Smooth muscle cell (in vitro differentiated cells): ENCODE data around the gene ZNF503. TPM values are rescaled to one million over a fixed set of nuclear protein-coding genes. Genes with fewer than 3 reads are reported as not detected.

Experiments
- DNase-seq: peaks from one replicate; lab custom pipeline; 2025; ENCODE audit not compliant: unreplicated experiment; lab: John Stamatoyannopoulos, UW
- H2AFZ ChIP-seq: fragments of 200-600 bp; sonication (generic); 2 replicates; pipeline ENCODE4 v1.6.0; 2016; ENCODE audit warnings: antibody characterized with exemption, low read depth, mild to moderate bottlenecking
- H3F3A ChIP-seq: fragments of 200-600 bp; sonication (generic); 2 replicates; pipeline ENCODE4 v1.6.0; 2017; ENCODE audit warnings: antibody characterized with exemption, low read depth
- H3K27ac ChIP-seq: fragments of 200-600 bp; sonication (generic); 2 replicates; pipeline ENCODE4 v1.5.1; 2016; ENCODE audit warnings: low read depth, mild to moderate bottlenecking
- H3K27me3 ChIP-seq: fragments of 200-600 bp; sonication (generic); 2 replicates; pipeline ENCODE4 v1.6.1; 2016; ENCODE audit warnings: low read depth, mild to moderate bottlenecking
- H3K36me3 ChIP-seq: fragments of 200-600 bp; sonication (generic); 2 replicates; pipeline ENCODE4 v1.5.1; 2016; ENCODE audit warnings: low read depth
- H3K4me1 ChIP-seq: fragments of 200-600 bp; sonication (generic); 2 replicates; pipeline ENCODE4 v1.5.1; 2016; ENCODE audit warnings: low read depth
- H3K4me2 ChIP-seq: fragments of 200-600 bp; sonication (generic); 2 replicates; pipeline ENCODE4 v1.6.0; 2016; ENCODE audit warnings: mild to moderate bottlenecking
- H3K4me3 ChIP-seq: fragments of 200-600 bp; sonication (generic); 2 replicates; pipeline ENCODE4 v1.5.1; 2016; ENCODE audit warnings: mild to moderate bottlenecking
- H3K79me2 ChIP-seq: fragments of 200-600 bp; sonication (generic); 2 replicates; pipeline ENCODE4 v1.6.0; 2016; ENCODE audit warnings: low read depth, mild to moderate bottlenecking
- H3K9ac ChIP-seq: fragments of 200-600 bp; sonication (generic); 2 replicates; pipeline ENCODE4 v1.6.0; 2016; ENCODE audit warnings: low read depth
- H3K9me3 ChIP-seq: fragments of 200-600 bp; sonication (generic); replicated peaks from 2 replicates; pipeline ENCODE4 v1.5.1; 2016; ENCODE audit warnings: low read depth
- H4K20me1 ChIP-seq: fragments of 200-600 bp; sonication (generic); 2 replicates; pipeline ENCODE4 v1.6.0; 2016; ENCODE audit warnings: low read depth
- WGBS: methylation state at CpG from one replicate; pipeline ENCODE4 v1.1.7; 2016; ENCODE audit warnings: low lambda C conversion rate; 5-methylcytosine and 5-hydroxymethylcytosine counted together
- polyA plus RNA-seq: library from polyadenylated mRNA; unstranded; fragments of >200 nt; fragmentation: Nextera tagmentation; extraction: Ambion mirVana; gene quantifications from 2 replicates; pipeline ENCODE4 v1.2.1, GENCODE V29; 2016
- total RNA-seq: library from RNA; depleted of rRNA; stranded (reverse); fragments of >200 nt; gene quantifications from 2 replicates; pipeline ENCODE4 v1.2.3, GENCODE V29; 2014
- TF ChIP-seq, protein P1 (sequence below): fragments of 200-600 bp; sonication (generic); IDR thresholded peaks from 2 replicates; pipeline ENCODE4 v1.5.1; 2017; ENCODE audit warnings: borderline replicate concordance, mild to moderate bottlenecking, antibody characterized with exemption; ENCODE audit not compliant: insufficient read depth, poor library complexity, severe bottlenecking

ZNF503 gene
- total and polyA plus RNA-seq, 2 experiments from 2014 or later = 6.8 to 11.8 TPM

- Histone ChIP-seq H3K4me3 (no peak overlapping the region), H2AFZ (no peak overlapping the region), H3K4me1 (peaks cover 4% of the 10 kb centered on the region), H3F3A (no peaks in the 10 kb centered on the region), H3K27me3 (peaks cover 9% of the 10 kb centered on the region), H3K9ac (no peak overlapping the region), H3K36me3 (no peaks in the 10 kb centered on the region), H3K79me2 (no peaks in the 10 kb centered on the region), H4K20me1 (no peaks in the 10 kb centered on the region), H3K9me3 (no peaks in the 10 kb centered on the region), H3K27ac (no peak overlapping the region), H3K4me2 (no peak overlapping the region)
- TF ChIP-seq, protein P1, sequence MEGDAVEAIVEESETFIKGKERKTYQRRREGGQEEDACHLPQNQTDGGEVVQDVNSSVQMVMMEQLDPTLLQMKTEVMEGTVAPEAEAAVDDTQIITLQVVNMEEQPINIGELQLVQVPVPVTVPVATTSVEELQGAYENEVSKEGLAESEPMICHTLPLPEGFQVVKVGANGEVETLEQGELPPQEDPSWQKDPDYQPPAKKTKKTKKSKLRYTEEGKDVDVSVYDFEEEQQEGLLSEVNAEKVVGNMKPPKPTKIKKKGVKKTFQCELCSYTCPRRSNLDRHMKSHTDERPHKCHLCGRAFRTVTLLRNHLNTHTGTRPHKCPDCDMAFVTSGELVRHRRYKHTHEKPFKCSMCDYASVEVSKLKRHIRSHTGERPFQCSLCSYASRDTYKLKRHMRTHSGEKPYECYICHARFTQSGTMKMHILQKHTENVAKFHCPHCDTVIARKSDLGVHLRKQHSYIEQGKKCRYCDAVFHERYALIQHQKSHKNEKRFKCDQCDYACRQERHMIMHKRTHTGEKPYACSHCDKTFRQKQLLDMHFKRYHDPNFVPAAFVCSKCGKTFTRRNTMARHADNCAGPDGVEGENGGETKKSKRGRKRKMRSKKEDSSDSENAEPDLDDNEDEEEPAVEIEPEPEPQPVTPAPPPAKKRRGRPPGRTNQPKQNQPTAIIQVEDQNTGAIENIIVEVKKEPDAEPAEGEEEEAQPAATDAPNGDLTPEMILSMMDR = no peak
- WGBS = 29% methylated on average over 10 of the region's 10 CpGs
- no peak for DNase-seq
These were observed 22.3 kb downstream of the ZNF503 start for GRCh38 chr10:75379212-75379724.

GRCh38 chr10:75378379-75378778 is 23.2 kb downstream of the ZNF503 start:
- Histone ChIP-seq H3K4me3 (no peak overlapping the region), H3K9ac (no peak overlapping the region), H3K4me2 (no peak overlapping the region), H3K79me2 (no peaks in the 10 kb centered on the region), H3K27me3 (peaks cover 17% of the 10 kb centered on the region), H4K20me1 (no peaks in the 10 kb centered on the region), H3K9me3 (no peaks in the 10 kb centered on the region), H3K36me3 (no peaks in the 10 kb centered on the region), H3F3A (no peaks in the 10 kb centered on the region), H2AFZ (no peak overlapping the region), H3K4me1 (peaks cover 4% of the 10 kb centered on the region), H3K27ac (no peak overlapping the region)
- TF ChIP-seq, protein P1 = no peak
- DNase-seq = no peak
- 94% methylated on average over 2 of the region's 2 CpGs for WGBS

GRCh38 chr10:75377869-75378268 is 23.7 kb downstream of the ZNF503 start:
- H3K27me3 ChIP-seq = peaks cover 23% of the 10 kb centered on the region
- H4K20me1 ChIP-seq = no peaks in the 10 kb centered on the region
- no peaks in the 10 kb centered on the region for H3F3A ChIP-seq
- WGBS = 89% methylated on average over 3 of the region's 3 CpGs
- H3K9me3 ChIP-seq = no peaks in the 10 kb centered on the region
- H3K79me2 ChIP-seq = no peaks in the 10 kb centered on the region
- peaks cover 4% of the 10 kb centered on the region for H3K4me1 ChIP-seq
- no peak overlapping the region for H3K27ac ChIP-seq
- H3K4me2 ChIP-seq = no peak overlapping the region
- no peak for DNase-seq
- H3K36me3 ChIP-seq = no peaks in the 10 kb centered on the region
- H2AFZ ChIP-seq = no peak overlapping the region
- H3K4me3 ChIP-seq = no peak overlapping the region
- TF ChIP-seq, protein P1 = no peak
- no peak overlapping the region for H3K9ac ChIP-seq

- Histone ChIP-seq H3K36me3 (no peaks in the 10 kb centered on the region), H3K27me3 (peaks cover 43% of the 10 kb centered on the region), H3F3A (no peaks in the 10 kb centered on the region), H3K9me3 (no peaks in the 10 kb centered on the region), H3K79me2 (no peaks in the 10 kb centered on the region), H3K9ac (no peak overlapping the region), H3K4me2 (no peak overlapping the region), H2AFZ (no peak overlapping the region), H3K4me3 (no peak overlapping the region), H3K4me1 (peaks cover 4% of the 10 kb centered on the region), H4K20me1 (no peaks in the 10 kb centered on the region), H3K27ac (no peak overlapping the region)
- no peak for DNase-seq
- TF ChIP-seq, protein P1 = no peak
- 87% methylated on average over 2 of the region's 2 CpGs for WGBS
These were observed 25.7 kb downstream of the ZNF503 start for GRCh38 chr10:75375838-75376237.
